Measurements from ENCODE around the gene GCHFR.

The GCHFR gene

DNA sequence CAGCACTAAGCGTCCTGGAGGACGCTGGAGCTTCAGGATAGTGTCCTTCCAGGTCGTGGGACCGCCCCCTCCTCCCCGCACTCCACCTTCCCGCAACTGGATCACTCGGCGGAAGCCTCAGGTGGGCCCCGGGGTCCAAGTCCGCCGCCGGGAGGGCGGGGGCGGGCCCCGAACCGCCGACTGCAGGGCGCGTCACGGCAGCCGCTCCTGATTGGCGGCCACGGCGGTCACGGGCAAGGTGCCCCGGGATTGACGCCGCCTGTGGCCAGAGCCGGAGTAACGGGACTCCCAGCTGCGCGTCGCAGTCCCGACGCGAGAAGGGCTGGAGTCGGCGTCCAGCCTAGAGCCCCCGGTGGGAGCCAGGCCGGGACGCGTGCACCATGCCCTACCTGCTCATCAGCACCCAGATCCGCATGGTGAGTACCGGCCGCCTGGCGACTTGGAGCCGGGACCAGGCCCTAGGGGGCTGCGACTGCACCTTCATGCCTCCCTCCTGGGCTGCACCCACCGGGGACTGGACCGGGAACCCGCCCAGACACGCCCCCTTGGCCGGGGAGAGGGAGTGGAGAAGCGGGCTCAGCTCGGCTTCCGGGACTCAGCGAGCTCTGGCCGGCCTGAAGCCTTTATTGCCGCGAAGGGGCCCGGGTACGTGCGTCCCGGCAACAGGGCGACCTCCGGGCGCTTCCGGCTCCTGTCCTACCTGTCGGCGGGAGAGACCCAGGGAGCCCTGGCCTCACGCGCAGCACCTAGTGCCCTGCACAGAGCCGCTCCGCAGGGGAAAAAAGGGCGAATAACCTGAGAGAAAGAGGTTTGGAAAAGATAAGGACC is at the start of gene GCHFR (continued):
- TF ChIP-seq GLI4 (tag by site-specific recombination; IDR thresholded peaks at IDR 0.05) (no peak), ZXDB (tag by site-specific recombination; IDR thresholded peaks at IDR 0.05) (peak; percentile 51; the same call in 1 of the 2 replicates), ZNF843 (tag by site-specific recombination; IDR thresholded peaks at IDR 0.05) (no peak), ZNF596 (tag by site-specific recombination; IDR thresholded peaks at IDR 0.05) (no peak), ZNF311 (tag by site-specific recombination; IDR thresholded peaks at IDR 0.05; ENCODE audit: borderline replicate concordance) (no peak), EGR2 (tag by site-specific recombination; IDR thresholded peaks at IDR 0.05; ENCODE audit: low read depth) (no peak), KLF10 (tag by site-specific recombination; IDR thresholded peaks at IDR 0.05) (peak; percentile 86; the same call in 1 of the 2 replicates), ZBTB21 (tag by site-specific recombination; IDR thresholded peaks at IDR 0.05) (no peak), ZEB2 (tag by site-specific recombination; IDR thresholded peaks at IDR 0.05) (peak; percentile 80; the same call in 1 of the 2 replicates), IKZF3 (tag by site-specific recombination; IDR thresholded peaks at IDR 0.05) (peak; percentile 16; the same call in 1 of the 2 replicates), ZNF248 (tag by site-specific recombination; IDR thresholded peaks at IDR 0.05) (no peak), RBAK (tag by site-specific recombination; IDR thresholded peaks at IDR 0.05) (no peak), ZNF626 (tag by site-specific recombination; IDR thresholded peaks at IDR 0.05) (no peak), ZNF2 (tag by site-specific recombination; IDR thresholded peaks at IDR 0.05) (no peak; the same call in 1 of the 2 replicates), ZBTB8A (tag by site-specific recombination; IDR thresholded peaks at IDR 0.05) (peak; percentile 68), ZNF23 (tag by site-specific recombination; IDR thresholded peaks at IDR 0.05; ENCODE audit: borderline replicate concordance) (no peak), SP3 (tag by site-specific recombination; IDR thresholded peaks at IDR 0.05) (peak; percentile 80), ZBTB7A (tag by site-specific recombination; IDR thresholded peaks at IDR 0.05; ENCODE audit: low read depth) (no peak), GLI2 (tag by site-specific recombination; IDR thresholded peaks at IDR 0.05; ENCODE audit: borderline replicate concordance, low read depth) (no peak), KLF8 (tag by site-specific recombination; IDR thresholded peaks at IDR 0.05) (peak; percentile 71), KLF1 (tag by site-specific recombination; IDR thresholded peaks at IDR 0.05) (peak; percentile 51), ZNF354C (tag by site-specific recombination; IDR thresholded peaks at IDR 0.05; ENCODE audit: borderline replicate concordance, low read depth) (no peak), ZNF132 (tag by site-specific recombination; IDR thresholded peaks at IDR 0.05; ENCODE audit: borderline replicate concordance) (no peak)
- TF ChIP-seq, protein P1, sequence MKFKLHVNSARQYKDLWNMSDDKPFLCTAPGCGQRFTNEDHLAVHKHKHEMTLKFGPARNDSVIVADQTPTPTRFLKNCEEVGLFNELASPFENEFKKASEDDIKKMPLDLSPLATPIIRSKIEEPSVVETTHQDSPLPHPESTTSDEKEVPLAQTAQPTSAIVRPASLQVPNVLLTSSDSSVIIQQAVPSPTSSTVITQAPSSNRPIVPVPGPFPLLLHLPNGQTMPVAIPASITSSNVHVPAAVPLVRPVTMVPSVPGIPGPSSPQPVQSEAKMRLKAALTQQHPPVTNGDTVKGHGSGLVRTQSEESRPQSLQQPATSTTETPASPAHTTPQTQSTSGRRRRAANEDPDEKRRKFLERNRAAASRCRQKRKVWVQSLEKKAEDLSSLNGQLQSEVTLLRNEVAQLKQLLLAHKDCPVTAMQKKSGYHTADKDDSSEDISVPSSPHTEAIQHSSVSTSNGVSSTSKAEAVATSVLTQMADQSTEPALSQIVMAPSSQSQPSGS (tag by site-specific recombination; IDR thresholded peaks at IDR 0.05; ENCODE audit: low read depth), result no peak
- TF ChIP-seq, protein P2, sequence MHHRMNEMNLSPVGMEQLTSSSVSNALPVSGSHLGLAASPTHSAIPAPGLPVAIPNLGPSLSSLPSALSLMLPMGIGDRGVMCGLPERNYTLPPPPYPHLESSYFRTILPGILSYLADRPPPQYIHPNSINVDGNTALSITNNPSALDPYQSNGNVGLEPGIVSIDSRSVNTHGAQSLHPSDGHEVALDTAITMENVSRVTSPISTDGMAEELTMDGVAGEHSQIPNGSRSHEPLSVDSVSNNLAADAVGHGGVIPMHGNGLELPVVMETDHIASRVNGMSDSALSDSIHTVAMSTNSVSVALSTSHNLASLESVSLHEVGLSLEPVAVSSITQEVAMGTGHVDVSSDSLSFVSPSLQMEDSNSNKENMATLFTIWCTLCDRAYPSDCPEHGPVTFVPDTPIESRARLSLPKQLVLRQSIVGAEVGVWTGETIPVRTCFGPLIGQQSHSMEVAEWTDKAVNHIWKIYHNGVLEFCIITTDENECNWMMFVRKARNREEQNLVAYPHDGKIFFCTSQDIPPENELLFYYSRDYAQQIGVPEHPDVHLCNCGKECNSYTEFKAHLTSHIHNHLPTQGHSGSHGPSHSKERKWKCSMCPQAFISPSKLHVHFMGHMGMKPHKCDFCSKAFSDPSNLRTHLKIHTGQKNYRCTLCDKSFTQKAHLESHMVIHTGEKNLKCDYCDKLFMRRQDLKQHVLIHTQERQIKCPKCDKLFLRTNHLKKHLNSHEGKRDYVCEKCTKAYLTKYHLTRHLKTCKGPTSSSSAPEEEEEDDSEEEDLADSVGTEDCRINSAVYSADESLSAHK (tag by site-specific recombination; IDR thresholded peaks at IDR 0.05), result no peak
- TF ChIP-seq, protein P3, sequence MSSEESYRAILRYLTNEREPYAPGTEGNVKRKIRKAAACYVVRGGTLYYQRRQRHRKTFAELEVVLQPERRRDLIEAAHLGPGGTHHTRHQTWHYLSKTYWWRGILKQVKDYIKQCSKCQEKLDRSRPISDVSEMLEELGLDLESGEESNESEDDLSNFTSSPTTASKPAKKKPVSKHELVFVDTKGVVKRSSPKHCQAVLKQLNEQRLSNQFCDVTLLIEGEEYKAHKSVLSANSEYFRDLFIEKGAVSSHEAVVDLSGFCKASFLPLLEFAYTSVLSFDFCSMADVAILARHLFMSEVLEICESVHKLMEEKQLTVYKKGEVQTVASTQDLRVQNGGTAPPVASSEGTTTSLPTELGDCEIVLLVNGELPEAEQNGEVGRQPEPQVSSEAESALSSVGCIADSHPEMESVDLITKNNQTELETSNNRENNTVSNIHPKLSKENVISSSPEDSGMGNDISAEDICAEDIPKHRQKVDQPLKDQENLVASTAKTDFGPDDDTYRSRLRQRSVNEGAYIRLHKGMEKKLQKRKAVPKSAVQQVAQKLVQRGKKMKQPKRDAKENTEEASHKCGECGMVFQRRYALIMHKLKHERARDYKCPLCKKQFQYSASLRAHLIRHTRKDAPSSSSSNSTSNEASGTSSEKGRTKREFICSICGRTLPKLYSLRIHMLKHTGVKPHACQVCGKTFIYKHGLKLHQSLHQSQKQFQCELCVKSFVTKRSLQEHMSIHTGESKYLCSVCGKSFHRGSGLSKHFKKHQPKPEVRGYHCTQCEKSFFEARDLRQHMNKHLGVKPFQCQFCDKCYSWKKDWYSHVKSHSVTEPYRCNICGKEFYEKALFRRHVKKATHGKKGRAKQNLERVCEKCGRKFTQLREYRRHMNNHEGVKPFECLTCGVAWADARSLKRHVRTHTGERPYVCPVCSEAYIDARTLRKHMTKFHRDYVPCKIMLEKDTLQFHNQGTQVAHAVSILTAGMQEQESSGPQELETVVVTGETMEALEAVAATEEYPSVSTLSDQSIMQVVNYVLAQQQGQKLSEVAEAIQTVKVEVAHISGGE (tag by site-specific recombination; conservative IDR thresholded peaks at IDR 0.05; ENCODE audit: low read depth), result peak; percentile 68
- TF ChIP-seq, protein P4, sequence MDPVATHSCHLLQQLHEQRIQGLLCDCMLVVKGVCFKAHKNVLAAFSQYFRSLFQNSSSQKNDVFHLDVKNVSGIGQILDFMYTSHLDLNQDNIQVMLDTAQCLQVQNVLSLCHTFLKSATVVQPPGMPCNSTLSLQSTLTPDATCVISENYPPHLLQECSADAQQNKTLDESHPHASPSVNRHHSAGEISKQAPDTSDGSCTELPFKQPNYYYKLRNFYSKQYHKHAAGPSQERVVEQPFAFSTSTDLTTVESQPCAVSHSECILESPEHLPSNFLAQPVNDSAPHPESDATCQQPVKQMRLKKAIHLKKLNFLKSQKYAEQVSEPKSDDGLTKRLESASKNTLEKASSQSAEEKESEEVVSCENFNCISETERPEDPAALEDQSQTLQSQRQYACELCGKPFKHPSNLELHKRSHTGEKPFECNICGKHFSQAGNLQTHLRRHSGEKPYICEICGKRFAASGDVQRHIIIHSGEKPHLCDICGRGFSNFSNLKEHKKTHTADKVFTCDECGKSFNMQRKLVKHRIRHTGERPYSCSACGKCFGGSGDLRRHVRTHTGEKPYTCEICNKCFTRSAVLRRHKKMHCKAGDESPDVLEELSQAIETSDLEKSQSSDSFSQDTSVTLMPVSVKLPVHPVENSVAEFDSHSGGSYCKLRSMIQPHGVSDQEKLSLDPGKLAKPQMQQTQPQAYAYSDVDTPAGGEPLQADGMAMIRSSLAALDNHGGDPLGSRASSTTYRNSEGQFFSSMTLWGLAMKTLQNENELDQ (tag by site-specific recombination; IDR thresholded peaks at IDR 0.05; ENCODE audit: low read depth), result no peak
- TF ChIP-seq, protein P5, sequence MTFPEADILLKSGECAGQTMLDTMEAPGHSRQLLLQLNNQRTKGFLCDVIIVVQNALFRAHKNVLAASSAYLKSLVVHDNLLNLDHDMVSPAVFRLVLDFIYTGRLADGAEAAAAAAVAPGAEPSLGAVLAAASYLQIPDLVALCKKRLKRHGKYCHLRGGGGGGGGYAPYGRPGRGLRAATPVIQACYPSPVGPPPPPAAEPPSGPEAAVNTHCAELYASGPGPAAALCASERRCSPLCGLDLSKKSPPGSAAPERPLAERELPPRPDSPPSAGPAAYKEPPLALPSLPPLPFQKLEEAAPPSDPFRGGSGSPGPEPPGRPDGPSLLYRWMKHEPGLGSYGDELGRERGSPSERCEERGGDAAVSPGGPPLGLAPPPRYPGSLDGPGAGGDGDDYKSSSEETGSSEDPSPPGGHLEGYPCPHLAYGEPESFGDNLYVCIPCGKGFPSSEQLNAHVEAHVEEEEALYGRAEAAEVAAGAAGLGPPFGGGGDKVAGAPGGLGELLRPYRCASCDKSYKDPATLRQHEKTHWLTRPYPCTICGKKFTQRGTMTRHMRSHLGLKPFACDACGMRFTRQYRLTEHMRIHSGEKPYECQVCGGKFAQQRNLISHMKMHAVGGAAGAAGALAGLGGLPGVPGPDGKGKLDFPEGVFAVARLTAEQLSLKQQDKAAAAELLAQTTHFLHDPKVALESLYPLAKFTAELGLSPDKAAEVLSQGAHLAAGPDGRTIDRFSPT (tag by site-specific recombination; IDR thresholded peaks at IDR 0.05), result peak; percentile 81

All from HEK293 (cell line).